ENCODE measurements around the gene PPFIA1.
"Not testable (repeated sequence)": the region's sequence is repeated elsewhere in the genome, so short reads cannot be mapped to it uniquely, and the experiment has no call there.

The PPFIA1 gene

DNA sequence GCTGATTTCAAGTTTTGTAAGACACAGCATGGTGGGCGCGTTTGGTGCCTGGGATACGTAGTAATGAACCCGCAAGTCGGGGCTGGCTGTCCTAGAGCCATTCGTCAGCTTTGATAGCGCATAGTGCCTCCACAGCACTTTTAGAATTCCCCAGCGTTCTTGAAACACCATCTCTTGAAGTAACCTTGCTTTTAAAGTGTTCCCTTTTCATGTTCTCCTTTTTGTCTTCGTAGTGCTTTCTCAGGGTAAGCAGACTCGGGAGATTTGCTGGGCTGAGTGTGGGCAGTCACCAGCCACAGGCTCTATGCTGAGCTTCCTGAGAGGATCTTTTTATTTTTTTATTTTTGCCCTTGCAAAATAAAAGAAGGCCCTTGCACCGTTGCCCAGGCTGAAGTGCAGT, 88.3 kb downstream of the PPFIA1 start:
- DNase-seq (ENCODE audit: low read depth) = no peak

DNA sequence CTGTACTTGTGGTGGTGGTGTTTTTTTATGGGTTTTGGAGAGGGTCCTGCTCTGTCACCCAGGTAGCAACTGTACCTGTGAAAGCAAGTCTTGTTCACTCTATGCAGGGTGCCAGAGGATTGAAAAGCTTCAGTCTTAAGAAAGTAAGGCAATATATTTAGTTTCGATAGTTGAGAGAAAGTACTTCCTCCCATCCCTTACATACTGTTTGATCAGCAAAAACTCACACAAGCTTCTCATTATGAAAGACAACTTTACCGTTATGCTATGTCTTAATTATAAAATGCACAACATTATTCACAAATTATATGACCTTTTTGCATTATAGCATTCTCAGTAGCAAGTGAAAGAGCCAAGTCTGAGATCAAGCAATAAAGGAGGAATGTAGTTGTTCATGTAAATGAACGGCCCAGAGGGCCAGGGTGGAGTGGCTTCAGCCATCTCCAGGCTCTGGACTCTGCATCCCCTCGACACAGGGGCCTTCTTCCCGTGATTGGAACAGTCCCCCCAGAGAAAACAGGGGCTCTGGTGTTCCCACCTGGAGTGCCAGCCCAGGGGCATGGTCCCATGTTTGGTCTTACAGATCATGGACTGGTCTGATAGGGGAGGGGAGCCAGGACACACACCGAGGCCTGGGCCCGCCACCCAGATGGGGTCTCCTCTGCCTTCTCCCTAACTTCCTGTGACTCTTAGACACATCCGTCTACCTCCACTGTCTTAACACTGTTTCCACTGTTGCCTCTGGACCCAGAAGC, 89.1 kb downstream of the PPFIA1 start:
- no peak for DNase-seq (ENCODE audit: low read depth)

DNA sequence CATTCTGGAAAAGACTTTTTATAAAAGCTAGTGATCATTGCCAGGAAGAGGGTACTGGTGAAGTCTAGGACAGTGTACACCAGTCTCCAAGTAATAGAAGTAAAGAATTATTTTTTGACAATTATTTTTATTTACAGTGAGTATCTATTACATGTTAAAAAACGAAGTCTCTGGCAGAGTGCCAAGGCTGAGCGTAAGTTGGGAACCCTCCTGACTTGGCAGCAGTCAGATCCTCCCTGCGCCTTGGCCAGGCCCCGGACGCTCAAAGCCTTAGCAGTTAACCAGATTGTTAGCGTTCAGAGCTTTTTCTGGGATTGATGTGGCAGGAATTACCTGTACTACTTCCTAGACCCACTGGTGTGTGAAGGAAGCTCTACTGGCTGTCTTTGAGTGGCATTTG, 89.7 kb downstream of the PPFIA1 start:
- DNase-seq (ENCODE audit: low read depth) = no peak

DNA sequence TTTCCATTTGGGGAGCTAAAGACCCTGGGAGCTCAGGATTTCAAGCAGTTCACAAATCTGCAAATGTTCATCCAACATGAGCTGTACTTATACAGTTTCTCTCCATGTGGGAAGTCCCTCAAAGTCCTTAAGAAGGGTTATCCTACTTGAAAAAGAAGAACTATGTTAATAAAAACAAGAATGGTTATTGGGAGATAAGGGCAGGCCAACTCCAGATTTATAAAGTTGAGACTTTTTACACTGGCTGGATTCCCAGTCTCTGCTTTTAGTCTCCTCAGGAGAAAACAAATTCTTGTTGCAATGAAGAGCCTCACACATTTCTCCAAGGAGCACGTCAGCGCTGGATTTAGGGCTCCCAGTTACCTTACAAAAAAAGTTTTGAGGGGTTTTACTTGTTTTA, 93.7 kb downstream of the PPFIA1 start:
- no peak for DNase-seq (ENCODE audit: low read depth)

DNA sequence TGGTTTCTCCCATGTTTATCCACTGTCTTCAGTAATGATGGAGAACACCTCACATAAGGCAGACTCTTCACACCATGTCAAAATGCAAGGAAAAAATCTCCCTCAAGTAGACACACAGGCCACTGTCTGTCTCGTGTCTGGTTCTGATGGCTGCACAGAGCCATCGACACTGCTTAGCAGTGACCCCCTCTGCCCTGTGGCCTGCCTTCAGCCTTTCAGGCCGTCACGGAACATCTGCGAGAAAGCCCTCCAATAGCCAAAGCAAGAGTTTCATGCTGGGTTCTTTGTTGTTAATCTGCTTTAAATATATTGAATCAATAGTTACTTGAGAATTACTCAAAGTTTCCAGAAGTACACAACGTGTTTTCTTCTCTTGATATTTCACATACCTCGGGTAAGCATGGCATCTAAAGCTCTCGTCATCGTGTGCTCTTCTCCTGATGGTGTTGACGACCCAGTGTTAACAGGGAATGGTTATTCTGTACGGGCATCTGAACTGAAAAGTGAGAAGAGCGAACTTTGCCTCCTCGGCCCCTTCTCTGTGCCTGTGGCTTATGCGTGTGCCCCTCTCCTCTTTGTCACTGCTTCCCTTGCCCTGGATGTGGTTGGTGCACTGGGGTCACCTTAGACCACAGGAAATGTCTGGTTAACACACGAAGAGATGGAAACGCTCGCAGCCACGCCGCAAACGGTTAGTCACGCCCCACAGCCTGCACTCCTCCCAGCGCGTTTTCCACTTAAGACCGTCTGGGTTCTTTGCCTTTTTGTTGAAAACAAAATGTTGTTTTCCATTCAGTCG, 94.5 kb downstream of the PPFIA1 start:
- peak; percentile 34 for DNase-seq (ENCODE audit: low read depth)

DNA sequence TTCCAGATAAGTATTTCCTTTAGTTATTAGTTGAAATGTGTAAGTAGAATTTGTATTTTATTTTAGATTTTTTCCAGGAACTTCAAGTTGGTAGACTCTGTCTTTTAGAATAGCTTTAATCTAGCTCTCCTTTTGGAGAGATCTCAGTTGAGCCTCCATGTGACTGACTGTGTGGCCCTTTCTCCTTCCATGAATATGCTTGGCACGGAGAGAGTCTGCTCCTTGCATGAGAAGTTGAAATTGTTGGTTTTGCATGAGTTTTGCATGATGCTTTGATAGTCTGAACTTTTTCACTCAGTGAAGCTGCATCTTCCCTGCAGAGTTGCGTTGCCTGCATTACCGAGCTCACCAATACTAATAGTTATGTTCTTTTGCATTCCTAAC, 95.0 kb downstream of the PPFIA1 start:
- DNase-seq (ENCODE audit: low read depth) = no peak

DNA sequence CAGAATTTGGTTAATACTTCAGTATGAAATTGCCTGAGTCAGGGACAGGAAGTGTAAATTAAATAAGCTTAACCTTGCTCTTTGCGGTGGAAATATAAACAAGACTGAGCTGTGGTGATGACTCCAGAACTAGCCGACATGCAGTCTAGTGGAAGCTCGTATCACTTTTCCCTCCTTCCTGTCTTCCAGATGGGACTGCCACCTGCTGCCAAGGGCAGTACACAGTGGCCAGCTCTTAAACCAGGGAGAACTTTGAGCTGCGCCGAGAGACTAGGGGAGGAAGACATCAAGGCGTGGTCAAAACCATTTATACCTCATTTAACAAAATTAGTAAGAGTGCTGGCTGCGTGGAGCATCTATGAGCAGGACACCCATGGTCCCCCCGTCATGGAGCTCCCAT, 96.6 kb downstream of the PPFIA1 start:
- no peak for DNase-seq (ENCODE audit: low read depth)

DNA sequence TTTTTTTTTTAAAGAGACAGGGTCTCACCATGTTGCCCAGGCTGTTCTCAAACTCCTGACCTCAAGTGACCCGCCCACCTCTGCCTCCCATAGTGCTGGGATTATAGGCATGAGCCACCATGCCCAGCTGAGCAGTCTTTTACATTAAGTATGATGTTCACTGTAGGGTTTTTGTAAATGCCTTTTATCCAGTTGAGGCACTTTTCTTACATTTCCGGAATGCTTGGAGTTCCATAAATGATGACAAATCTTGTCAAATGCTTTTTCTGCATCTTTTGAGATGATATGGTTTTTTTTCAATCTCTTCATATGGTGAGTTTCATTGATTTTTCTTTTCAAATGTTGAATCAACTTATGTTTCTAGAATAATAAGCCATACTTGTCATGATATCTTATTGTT, 98.5 kb downstream of the PPFIA1 start:
- DNase-seq (ENCODE audit: low read depth) = no peak

DNA sequence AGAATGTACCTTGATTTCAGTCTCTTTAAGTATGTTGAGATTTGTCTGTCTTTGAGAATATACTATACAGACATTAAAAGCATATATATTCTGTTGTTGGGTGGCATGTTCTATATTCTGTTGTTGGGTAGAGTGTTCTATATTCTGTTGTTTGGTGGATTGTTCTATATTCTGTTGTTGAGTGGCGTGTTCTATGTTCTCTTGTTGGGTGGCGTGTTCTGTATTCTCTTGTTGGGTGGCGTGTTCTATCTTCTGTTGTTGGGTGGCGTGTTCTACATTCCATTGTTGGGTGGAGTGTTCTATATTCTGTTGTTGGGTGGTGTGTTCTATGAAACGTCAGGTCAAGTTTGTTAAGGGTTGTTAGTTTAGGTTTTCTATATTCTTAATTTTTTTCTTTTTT, 100.8 kb downstream of the PPFIA1 start:
- DNase-seq (ENCODE audit: low read depth) = no peak

DNA sequence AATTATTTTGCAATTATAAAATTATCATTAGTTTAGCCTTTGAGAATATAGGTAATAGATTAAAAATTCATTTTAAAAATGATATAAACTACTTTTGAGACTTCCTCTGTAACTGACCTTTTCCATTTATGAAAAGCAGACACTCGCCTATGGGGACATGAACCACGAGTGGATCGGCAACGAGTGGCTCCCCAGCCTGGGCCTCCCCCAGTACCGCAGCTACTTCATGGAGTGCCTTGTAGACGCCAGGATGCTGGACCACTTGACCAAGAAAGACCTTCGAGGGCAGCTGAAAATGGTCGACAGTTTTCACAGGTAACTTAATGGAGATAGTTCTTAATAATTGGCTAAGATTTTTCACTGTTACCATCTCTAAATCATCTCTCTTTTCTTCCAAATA, 101.6 kb downstream of the PPFIA1 start:
- no peak for DNase-seq (ENCODE audit: low read depth)

DNA sequence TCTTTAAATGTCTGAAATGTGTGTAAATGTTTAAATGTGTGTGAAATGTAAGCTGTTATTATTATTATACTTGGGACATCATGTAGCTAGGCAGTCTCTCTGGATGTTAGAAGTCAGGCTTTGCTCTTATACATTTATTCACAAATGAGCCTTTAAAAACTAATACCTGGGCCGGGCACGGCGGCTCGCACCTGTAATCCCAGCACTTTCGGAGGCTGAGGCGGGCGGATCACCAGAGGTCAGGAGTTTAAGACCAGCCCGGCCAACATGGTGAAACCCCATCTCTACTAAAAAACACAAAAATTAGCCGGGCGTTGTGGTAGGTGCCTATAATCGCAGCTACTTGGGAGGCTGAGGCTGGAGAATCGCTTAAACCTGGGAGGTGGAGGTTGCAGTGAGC, 106.1 kb downstream of the PPFIA1 start:
- no peak for DNase-seq (ENCODE audit: low read depth)

DNA sequence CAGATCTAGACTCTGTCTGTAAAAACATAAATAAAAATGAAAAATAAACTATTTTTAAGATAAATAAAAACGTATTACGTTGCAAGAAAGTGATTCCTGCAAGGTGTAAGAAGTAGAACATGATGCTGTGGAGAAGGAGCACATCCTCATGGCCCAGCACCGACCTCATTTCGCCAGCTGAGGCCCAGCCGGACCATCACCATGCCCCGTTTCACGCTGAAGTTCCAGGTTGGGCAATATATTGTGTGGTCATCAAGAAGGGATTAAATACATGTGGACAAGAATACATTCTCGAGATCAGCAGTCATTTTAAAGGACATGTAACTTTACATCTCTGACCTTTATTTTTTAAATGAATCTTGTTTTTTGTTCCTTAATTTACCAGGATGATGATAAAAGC, 107.2 kb downstream of the PPFIA1 start:
- DNase-seq (ENCODE audit: low read depth) = no peak

DNA sequence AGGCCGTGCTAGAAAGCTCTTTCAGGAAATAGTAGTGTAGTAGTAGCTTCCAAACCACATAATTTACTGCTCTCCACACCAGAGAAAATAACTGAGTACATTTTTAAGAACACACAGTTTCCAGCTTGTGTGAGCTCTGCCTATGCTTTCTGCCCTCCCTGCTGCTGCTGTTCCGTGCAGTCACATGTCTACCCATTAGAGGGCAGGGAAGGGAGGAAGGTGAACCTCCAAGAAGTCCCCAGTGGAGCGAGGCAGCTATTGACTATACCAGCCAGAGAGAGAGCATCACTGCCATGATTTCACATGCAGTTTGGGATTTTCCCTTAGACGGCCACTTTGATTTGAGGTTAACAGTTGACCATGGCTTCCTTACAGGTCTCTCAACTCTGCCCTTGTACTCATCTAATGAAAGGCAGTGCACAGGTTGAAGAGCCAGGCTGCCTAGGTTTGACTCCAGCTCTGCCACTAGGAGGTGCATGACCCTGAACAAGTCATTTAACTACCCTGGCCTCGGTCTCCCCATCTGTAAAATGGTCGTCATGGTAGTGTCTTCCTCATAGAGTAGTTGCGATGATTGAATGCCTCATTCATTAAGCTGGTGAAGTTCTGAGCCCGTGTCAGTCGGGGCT, 108.1 kb downstream of the PPFIA1 start:
- DNase-seq (ENCODE audit: low read depth) = no peak

DNA sequence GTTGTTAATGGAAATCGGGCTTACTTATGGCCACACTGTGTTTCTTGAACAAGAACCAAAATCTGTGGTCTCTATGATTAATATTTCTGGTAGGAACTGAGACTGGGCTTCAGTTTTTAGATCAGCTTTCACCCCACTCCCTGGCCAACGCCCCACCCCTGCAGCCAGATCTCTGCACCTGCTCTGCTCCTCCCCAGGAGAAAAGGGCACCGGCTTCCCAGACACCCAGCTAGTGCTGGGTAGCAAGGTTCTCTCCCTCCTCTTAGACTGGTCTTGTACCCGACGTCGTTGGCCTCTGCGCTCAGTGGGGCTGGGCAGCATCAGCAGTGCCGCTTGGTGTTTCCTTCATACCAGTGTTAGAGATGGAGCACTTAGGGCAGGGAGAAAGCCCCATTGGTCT, 110.9 kb downstream of the PPFIA1 start:
- DNase-seq (ENCODE audit: low read depth) = no peak

DNA sequence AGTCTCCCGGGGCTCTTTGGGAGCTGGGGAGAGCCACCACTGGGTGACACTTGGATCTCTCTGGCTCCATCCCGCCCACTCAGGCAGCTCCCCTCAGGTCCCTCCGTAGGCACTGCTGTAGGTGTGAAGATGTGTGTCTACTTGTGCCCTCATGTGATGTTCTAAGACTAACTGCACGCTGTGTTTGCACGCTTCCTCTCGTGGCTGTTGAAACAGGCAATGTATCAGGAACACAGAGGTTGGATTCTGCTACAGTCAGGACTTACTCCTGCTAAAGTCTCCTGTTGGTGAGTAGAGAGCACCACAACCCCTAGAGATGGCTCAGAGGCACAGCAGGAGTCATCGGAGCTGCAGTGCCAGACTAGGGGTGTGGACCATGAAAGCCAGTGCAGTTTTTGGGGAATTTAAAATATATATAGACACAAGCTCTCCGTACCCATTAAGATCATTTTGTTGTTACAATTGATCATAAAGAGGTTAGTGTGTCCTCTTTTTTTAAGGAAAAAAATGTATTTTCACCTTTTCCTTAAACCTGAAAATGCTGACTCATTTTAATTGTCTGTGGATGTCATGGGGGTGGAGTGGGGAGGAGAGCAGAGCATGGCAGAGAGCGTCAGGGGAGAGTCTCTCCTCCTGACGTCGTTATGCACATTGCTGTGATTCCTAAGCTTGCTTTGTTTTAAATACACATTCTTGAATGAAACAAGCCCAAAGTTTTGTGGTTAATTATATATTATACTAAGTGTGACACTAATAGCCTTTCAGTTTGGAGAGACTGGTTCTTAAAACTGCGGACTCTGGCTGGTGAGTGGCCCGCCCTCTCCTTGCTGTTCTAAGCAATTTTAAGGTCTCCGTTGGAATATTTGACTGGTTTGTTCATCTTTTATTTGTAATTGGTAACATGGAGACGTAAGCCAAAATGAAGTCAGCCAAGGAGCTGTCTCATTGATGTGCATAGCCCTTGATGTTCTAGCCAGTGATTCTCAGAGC, 111.7 kb downstream of the PPFIA1 start:
- no peak for DNase-seq (ENCODE audit: low read depth)

DNA sequence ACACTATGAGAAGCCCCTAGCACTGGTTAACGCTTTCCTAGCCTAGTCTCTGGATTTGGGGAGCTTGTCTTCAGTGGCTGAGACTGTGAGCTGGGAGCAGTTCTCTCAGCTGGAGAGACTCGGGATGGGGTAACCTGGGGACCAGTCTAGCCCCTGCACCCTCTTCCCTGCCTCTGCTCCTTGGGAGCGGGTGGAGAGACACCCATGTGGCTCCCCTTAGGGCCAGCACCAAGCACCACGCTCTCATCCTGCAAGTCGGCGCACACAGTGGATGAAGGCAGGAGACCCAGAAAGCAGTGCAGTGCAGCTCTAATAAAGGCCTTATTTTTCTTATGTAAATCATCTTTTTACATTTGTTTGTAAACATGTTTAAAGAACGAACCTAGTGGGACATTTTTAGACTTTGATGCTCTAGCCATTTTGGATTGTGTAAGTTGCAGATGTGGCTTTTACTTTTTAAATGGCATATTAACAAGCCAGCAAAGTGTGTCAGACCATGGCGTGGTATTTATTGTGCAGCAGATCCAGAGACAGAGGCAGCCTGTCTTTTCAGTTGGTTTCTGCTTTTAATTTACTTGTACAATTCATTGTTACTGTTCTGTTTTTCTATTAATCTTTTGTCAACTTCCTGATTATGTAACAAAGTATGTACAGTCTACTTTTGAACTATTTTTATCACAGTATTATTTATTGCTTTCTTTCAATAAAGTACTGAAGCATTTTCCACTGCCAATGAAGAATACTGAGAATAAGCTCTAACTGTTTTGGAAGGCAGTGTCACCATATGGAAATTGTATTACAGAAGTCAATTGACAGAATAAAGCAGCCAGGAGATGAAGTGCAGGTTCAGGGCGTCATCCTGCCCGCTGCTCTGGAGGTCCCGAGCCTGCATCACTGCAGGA, 113.4 kb downstream of the PPFIA1 start:
- DNase-seq (ENCODE audit: low read depth) = no peak

DNA sequence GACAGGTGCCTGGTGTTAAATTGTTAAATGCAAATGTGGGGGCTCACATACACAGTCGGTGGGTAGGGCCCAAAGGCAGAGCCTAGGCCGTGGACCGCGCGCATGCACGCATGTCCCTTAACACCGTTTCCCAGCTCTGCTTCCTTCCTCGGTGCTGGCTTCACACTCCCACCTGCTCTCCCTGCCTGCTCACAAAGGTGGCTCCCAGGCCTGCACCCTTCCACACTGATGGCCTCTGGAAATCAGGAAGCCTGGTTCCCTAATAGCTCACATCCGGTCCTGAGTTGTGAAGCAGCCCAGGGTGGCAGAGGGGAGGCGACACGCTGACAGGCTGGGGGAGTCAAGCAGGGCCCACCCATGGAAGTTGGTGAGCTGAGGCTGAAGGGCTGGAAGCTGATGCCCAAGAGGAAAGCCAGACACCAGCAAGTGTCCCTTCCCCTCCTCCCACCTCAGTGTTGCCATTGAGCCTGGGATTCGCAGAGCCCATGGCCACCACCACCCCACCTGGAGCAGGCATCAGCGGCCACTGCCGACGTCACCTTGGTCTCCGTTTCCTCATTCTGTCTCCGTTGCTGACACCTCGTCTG, 114.2 kb downstream of the PPFIA1 start:
- no peak for DNase-seq (ENCODE audit: low read depth)

DNA sequence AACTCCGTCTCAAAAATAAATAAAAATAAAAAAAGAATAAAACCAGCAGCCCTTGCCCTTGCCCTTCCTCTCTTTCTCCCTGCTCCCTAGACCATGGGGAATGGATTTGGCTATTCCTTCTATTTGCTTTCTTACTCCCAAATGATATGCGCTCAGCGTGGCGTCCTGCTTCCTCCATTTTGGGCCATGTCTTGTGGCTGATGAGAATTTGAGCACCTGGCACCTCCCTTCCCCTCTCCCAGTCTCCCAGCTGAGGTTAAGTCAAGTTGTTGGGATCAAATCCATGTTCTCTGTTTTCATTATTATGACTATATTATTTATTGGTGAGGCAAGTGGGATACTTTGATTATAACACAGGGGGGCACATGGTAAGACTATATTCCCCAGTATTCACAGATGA, 117.1 kb downstream of the PPFIA1 start:
- no peak for DNase-seq (ENCODE audit: low read depth)

DNA sequence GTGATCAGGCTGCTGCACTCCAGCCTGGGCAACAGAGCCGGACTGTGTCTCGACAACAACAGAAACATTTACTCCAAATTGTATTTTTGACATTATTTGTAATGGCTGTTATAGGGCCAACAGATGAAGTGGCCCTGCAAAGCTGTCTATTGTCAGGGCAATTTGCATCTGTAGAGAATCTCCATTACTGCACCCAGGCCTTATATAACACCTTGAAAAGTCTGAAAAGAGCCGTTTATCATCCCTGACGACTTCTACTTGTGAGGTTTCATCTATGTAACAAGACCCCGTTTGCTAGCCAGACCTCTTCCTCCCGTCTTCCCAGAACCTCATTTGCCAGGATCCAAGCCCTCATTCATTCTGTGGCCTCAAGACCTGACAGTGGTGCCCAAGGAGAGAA, 118.7 kb downstream of the PPFIA1 start:
- DNase-seq (ENCODE audit: low read depth) = no peak

DNA sequence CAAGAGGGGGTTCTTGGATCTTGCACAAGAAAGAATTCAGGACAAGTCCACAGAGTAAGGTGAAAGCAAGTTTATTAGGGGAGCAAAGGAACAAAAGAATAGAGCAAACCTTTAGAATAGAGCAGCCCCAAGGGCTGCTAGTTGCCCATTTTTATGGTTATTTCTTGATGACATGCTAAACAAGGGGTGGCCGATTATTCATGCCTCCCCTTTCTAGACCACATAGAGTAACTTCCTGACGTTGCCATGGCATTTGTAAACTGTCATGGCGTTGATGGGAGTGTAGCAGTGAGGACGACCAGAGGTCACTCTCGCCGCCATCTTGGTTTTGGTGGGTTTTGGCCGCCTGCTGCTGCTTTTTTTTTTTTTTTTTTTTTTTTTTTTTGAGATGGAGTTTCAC, 120.4 kb downstream of the PPFIA1 start:
- not testable (repeated sequence) for DNase-seq (ENCODE audit: low read depth)

Data from stimulated activated CD8-positive, alpha-beta memory T cell treated with anti-CD3 and anti-CD28 coated beads, Interleukin-15, amount 100 ng/mL, for 1 hour (primary cell).